BLaER1 (cell line): Measurements from ENCODE around the gene N4BP2L2.

ENCODE experiments used
- H3K27ac ChIP-seq: shearing (Covaris generic); formaldehyde crosslinking; 2 replicates; pipeline ENCODE4 v1.8.1; 2022
- H3K27me3 ChIP-seq: shearing (Covaris generic); formaldehyde crosslinking; 2 replicates; pipeline ENCODE4 v1.8.1; 2022
- H3K36me3 ChIP-seq: shearing (Covaris generic); formaldehyde crosslinking; 2 replicates; pipeline ENCODE4 v1.8.1; 2022
- H3K4me1 ChIP-seq: shearing (Covaris generic); formaldehyde crosslinking; 2 replicates; pipeline ENCODE4 v1.8.1; 2022
- H3K4me2 ChIP-seq: shearing (Covaris generic); formaldehyde crosslinking; 2 replicates; pipeline ENCODE4 v1.8.1; 2022
- H3K4me3 ChIP-seq: shearing (Covaris generic); formaldehyde crosslinking; 2 replicates; pipeline ENCODE4 v1.8.1; 2022
- H3K9ac ChIP-seq: shearing (Covaris generic); formaldehyde crosslinking; 2 replicates; pipeline ENCODE4 v1.8.1; 2022
- H3K9me3 ChIP-seq: shearing (Covaris generic); formaldehyde crosslinking; 2 replicates; pipeline ENCODE4 v1.8.1; 2022
- H4K20me1 ChIP-seq: shearing (Covaris generic); formaldehyde crosslinking; 2 replicates; pipeline ENCODE4 v1.8.1; 2022
- Cebpa-rat ChIP-seq: shearing (Covaris generic); IDR thresholded peaks from 2 replicates; pipeline ENCODE4 v1.8.1; 2022

The N4BP2L2 gene

DNA sequence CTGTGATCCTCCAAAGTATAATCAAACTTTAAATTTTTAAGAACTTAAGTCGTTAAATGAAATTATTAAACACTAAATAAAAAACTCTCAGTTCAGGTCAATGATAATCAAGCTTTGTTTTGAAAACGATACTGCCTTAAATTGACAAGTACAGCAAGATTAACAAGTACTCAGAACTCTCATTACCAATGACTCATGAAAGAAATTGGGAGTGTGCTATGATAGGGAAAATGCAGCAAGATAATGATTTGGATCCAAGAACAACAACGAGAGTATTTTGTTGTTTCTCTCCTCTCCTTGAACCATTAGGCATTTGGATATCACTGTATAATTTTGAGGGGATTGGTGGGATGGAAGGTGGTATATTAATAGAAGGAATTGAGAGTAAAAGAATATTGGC lies 10.2 kb downstream of the N4BP2L2 start:
- Histone ChIP-seq H3K4me2 (no peak overlapping the region), H3K9ac (no peak overlapping the region), H3K27me3 (no peaks in the 10 kb centered on the region), H3K4me1 (peaks cover 13% of the 10 kb centered on the region), H3K9me3 (no peaks in the 10 kb centered on the region), H4K20me1 (peaks cover 82% of the 10 kb centered on the region), H3K36me3 (peaks cover 68% of the 10 kb centered on the region), H3K27ac (no peak overlapping the region), H3K4me3 (no peak overlapping the region)
- no peak for TF ChIP-seq Cebpa-rat

DNA sequence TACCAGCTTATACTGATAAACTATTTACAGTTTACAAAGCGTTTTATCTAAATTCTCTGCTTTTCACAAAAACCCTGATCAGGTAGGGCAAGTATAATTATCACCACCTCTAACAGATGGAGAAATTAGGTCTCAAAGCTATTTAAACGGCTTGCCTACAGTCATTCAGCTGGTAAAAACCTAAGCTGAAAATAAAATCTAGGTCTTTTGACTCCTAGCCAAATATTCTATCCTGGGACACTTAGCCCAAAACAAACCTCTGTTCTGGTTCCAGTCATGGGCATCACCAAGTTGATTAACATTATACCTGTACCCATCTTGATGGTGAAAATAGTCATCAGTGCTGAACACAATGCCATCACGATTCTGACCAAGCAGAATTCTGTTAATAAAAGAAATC lies 11.4 kb downstream of the N4BP2L2 start:
- Histone ChIP-seq H3K27ac (no peak overlapping the region), H3K9ac (no peak overlapping the region), H3K4me2 (no peak overlapping the region), H3K27me3 (no peaks in the 10 kb centered on the region), H3K9me3 (no peaks in the 10 kb centered on the region), H3K4me1 (peaks cover 13% of the 10 kb centered on the region), H4K20me1 (peaks cover 70% of the 10 kb centered on the region), H3K4me3 (no peak overlapping the region), H3K36me3 (peaks cover 67% of the 10 kb centered on the region)
- TF ChIP-seq Cebpa-rat: no peak

DNA sequence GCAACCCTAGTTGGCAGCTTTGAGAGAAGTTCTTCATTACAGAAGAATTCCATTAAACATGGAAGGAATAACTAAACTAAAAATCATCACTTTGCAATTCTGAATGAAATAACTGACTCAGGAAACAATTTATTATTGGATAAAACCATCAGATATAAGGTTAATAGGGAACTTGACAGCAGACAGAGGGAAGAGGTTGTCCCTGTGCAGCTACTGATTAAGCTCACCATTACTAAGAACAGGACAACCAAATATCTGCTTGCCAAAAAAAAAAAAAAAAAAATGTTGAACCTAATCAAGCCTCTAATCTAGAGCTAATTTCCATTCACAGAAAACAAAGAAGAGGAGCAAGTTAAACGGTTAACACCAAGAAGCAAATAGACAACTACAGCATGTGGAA lies 12.8 kb downstream of the N4BP2L2 start:
- Histone ChIP-seq H3K4me3 (no peak overlapping the region), H3K9ac (no peak overlapping the region), H3K36me3 (peaks cover 66% of the 10 kb centered on the region), H3K27ac (no peak overlapping the region), H3K27me3 (no peaks in the 10 kb centered on the region), H4K20me1 (peaks cover 56% of the 10 kb centered on the region), H3K4me1 (peaks cover under 1% of the 10 kb centered on the region; the same call in 1 of the 2 replicates), H3K4me2 (no peak overlapping the region), H3K9me3 (no peaks in the 10 kb centered on the region)
- no peak for TF ChIP-seq Cebpa-rat

DNA sequence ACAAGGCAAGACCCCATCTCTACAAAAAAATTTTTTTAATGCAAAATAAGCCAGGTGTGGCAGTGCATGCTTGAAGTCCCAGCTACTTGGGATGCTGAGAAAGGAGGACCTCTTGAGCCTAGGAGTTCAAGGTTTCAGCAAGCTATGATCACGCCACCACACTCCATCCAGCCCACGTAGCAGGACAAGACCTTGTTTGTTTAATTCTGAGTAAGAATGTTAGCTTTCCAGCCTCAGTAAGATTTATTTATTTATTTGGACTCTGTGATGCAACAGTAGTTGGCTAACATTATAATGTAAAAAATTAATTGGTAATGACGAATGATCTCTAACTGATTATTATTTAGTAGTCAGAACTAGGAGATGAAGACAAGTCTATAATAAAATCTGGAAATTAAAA lies 23.3 kb downstream of the N4BP2L2 start:
- Histone ChIP-seq H3K27me3 (no peaks in the 10 kb centered on the region), H3K9ac (no peak overlapping the region), H3K4me2 (no peak overlapping the region), H3K27ac (no peak overlapping the region), H4K20me1 (no peaks in the 10 kb centered on the region), H3K9me3 (no peaks in the 10 kb centered on the region), H3K36me3 (peaks cover 69% of the 10 kb centered on the region), H3K4me1 (no peaks in the 10 kb centered on the region), H3K4me3 (no peak overlapping the region)
- no peak for TF ChIP-seq Cebpa-rat

DNA sequence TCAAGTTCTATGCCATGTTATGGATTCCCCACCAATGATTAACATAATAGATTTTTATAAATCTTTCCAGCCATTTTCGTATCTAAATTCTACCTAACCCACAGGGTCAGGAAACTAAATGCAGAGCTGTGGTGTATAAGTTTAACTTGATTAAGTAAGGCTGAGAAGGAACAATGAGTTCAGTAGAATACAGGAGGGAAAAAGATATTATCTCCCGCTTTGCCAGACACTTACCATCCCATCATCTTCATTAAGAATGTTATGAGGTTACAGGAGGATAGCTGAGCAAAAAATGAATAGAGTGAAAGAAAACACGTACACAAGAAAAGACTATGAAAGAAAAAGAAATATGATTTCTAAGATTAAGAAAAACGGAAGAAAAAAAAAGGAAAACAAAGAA lies 27.1 kb downstream of the N4BP2L2 start:
- Histone ChIP-seq H3K9ac (no peak overlapping the region), H3K27me3 (no peaks in the 10 kb centered on the region), H3K4me1 (no peaks in the 10 kb centered on the region), H3K36me3 (peaks cover 44% of the 10 kb centered on the region), H3K27ac (no peak overlapping the region), H3K4me2 (no peak overlapping the region), H4K20me1 (no peaks in the 10 kb centered on the region), H3K9me3 (no peaks in the 10 kb centered on the region), H3K4me3 (no peak overlapping the region)
- TF ChIP-seq Cebpa-rat: no peak

DNA sequence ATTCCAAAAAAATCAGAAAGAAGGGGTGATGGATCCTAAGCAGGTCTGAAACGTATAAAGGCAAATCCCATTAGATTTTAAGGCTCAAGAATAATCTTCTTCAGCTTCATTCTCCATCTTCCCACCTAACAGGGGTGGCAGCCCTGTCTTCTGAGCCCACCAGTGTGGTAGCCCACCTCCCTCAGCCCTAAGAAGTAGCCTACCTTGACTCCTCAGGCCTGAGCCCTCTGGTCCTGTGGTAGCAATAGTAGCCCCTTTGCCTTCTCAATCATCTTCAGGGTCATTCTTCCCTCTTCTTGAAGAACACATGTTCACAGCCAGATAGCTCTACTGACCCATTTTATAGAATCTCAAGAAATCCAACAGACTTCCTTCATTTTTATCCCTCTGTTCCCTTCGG lies 33.7 kb downstream of the N4BP2L2 start:
- Histone ChIP-seq H4K20me1 (no peaks in the 10 kb centered on the region), H3K9ac (no peak overlapping the region), H3K4me2 (no peak overlapping the region), H3K4me3 (no peak overlapping the region), H3K27ac (no peak overlapping the region), H3K9me3 (no peaks in the 10 kb centered on the region), H3K4me1 (no peaks in the 10 kb centered on the region), H3K36me3 (peaks cover 18% of the 10 kb centered on the region), H3K27me3 (no peaks in the 10 kb centered on the region)
- no peak for TF ChIP-seq Cebpa-rat

DNA sequence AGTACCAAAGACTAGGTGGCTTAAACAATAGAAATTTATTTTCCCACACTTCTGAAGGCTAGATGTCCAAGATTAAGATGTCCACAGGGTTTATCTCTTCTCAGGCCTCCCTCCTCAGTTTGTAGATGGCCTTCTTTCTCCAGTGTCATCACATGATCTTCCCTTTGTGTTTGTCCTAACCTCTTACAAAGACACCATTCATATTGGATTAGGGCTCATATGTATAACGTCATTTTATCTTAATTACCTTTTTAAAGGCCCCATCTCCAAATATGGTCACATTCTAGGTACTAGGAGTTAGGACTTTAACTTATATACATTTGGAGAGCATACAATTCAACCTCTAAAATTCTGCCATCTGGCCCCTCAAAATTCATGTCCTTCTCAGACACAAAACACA lies 34.3 kb downstream of the N4BP2L2 start:
- Histone ChIP-seq H4K20me1 (no peaks in the 10 kb centered on the region), H3K4me3 (no peak overlapping the region), H3K4me1 (no peaks in the 10 kb centered on the region), H3K36me3 (peaks cover 17% of the 10 kb centered on the region), H3K27ac (no peak overlapping the region), H3K4me2 (no peak overlapping the region), H3K9ac (no peak overlapping the region), H3K27me3 (no peaks in the 10 kb centered on the region), H3K9me3 (no peaks in the 10 kb centered on the region)
- no peak for TF ChIP-seq Cebpa-rat

DNA sequence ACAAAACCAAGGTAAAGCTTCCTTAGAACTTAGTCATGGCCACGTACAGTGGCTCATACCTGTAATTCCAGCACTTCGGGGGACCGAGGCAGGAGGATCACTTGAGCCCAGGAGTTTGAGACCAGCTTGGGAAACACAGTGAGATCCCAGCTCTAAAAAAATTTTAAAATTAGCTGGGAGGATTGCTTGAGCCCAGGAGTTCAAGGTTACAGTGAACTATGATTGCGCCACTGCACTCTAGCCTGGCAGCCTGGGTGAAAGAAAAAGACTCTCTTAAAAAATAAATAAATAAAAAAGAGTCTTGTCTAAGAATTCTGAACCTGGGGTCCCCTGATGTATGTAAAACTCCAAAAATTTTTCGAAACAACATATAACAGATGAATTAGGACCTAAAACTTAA lies 34.9 kb downstream of the N4BP2L2 start:
- Histone ChIP-seq H3K9me3 (no peaks in the 10 kb centered on the region), H3K9ac (no peak overlapping the region), H3K27me3 (no peaks in the 10 kb centered on the region), H4K20me1 (no peaks in the 10 kb centered on the region), H3K36me3 (peaks cover 13% of the 10 kb centered on the region; the same call in 1 of the 2 replicates), H3K4me2 (no peak overlapping the region), H3K27ac (no peak overlapping the region), H3K4me1 (no peaks in the 10 kb centered on the region), H3K4me3 (no peak overlapping the region)
- no peak for TF ChIP-seq Cebpa-rat

DNA sequence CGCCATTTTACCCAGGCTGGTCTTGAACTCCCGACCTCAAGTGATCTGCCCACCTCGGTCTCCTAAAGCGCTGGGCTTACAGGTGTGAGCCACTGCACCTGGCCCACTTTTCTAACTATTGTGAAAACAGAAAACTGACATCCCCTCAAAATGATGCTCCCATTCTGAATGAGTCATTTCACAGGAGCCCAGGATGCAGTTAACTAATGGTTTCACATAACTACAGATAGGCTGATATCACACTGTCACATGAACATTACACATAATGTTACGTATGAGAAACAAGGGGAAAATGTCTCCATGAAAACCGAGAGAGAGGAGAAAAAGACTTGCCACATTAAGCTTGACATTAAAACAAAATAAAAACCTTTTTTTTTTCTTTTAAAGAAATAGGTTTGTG lies 37.5 kb downstream of the N4BP2L2 start:
- TF ChIP-seq Cebpa-rat: no peak

DNA sequence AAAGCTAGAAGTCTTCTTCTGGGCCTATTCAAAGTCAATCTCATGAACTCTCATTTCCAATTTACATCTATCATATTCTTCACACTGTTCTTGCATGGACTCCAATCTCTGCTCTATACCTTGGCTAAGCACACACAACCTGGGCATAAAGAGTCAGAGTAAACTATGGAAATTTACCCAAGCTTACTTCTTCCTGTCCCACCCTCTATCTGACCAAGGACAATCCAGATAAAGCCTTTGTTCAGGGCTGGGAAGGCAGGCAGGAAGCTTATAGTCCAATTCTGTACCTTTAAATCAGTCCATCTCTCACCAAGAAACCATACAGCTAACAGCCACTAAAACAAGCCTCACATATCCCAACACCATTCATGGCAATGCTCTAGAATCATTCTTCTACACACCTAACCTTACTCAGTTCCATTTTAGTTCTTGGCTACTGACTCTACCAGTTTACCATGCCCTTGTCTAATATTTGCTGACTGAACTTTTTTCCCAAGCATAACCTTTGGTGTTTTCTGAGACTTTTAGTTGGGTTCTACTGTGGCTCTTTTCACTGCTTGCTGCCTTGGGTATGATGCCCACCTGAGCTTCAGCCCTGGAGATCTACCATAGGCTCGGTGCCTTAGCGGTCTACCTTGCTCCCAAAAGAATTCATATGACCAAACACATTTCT lies 38.9 kb downstream of the N4BP2L2 start:
- TF ChIP-seq Cebpa-rat: no peak
- Histone ChIP-seq H3K27me3 (no peaks in the 10 kb centered on the region), H3K4me1 (no peaks in the 10 kb centered on the region), H3K36me3 (no peaks in the 10 kb centered on the region), H3K9me3 (no peaks in the 10 kb centered on the region), H3K9ac (no peak overlapping the region), H3K4me3 (no peak overlapping the region), H3K4me2 (no peak overlapping the region), H4K20me1 (no peaks in the 10 kb centered on the region), H3K27ac (no peak overlapping the region)

More for the DNA sequence above, 37.5 kb downstream of the N4BP2L2 start:
- Histone ChIP-seq H3K36me3 (peaks cover 8% of the 10 kb centered on the region; the same call in 1 of the 2 replicates), H3K4me3 (no peak overlapping the region), H3K27me3 (no peaks in the 10 kb centered on the region), H3K4me2 (no peak overlapping the region), H4K20me1 (no peaks in the 10 kb centered on the region), H3K9ac (no peak overlapping the region), H3K9me3 (no peaks in the 10 kb centered on the region), H3K4me1 (no peaks in the 10 kb centered on the region), H3K27ac (no peak overlapping the region)

DNA sequence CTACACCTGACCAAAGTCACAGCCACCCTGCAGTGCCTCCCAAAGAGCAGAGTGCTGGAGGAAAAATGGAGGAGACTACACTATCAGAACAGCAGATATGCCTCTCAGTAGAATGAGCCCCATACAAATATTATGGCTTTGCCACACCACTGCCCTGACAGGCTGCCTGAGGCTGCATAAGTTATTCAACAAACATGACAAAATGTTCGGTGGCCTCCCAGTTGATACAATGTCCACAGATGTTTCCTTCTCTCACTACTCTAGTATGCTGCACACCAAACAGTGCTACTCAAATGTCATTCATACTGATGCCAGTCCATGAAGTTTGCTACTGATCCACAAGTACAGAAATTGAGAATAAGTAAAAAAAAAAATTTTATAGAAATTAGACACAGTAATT lies 41.0 kb downstream of the N4BP2L2 start:
- no peaks in the 10 kb centered on the region for H3K36me3 ChIP-seq
- H3K4me1 ChIP-seq: no peaks in the 10 kb centered on the region
- H4K20me1 ChIP-seq: no peaks in the 10 kb centered on the region
- H3K9me3 ChIP-seq: no peaks in the 10 kb centered on the region
- H3K9ac ChIP-seq: no peak overlapping the region
- no peak overlapping the region for H3K4me2 ChIP-seq
- TF ChIP-seq Cebpa-rat: no peak
- H3K27me3 ChIP-seq: no peaks in the 10 kb centered on the region
- H3K4me3 ChIP-seq: no peak overlapping the region
- H3K27ac ChIP-seq: no peak overlapping the region
